Adrenal gland (tissue), 5 donors: Measurements from ENCODE around the gene LYPD1.

Source experiments
- POLR2A ChIP-seq, 2 donors: fragments of 450-650 bp; IDR thresholded peaks; one replicate each; pipeline ENCODE4 v1.6.1; 2017; ENCODE audit warnings: antibody characterized with exemption in 2 of 2, mild to moderate bottlenecking in 2 of 2, moderate library complexity in 1 of 2
- TF ChIP-seq, protein P1 (sequence below), 6 experiments: fragments of 450-650 bp in 4 of 6; fragments of 200-600 bp in 2 of 6; sonication (generic) in 1 of 6; IDR thresholded peaks; 1 replicate in 5 of 6; 2 replicates in 1 of 6; pipeline versions ENCODE4 v1.5.1 to v1.8.0; 2016 to 2021; ENCODE audit warnings: antibody characterized with exemption in 6 of 6, mild to moderate bottlenecking in 2 of 6, moderate library complexity in 1 of 6
- donor health status: DM: no; HTN: no; CAD: no.

GRCh38 chr2:132627536-132627935 is 42.5 kb downstream of the LYPD1 start:
- TF ChIP-seq POLR2A (IDR thresholded peaks at IDR 0.05): no peak
- TF ChIP-seq, protein P1, sequence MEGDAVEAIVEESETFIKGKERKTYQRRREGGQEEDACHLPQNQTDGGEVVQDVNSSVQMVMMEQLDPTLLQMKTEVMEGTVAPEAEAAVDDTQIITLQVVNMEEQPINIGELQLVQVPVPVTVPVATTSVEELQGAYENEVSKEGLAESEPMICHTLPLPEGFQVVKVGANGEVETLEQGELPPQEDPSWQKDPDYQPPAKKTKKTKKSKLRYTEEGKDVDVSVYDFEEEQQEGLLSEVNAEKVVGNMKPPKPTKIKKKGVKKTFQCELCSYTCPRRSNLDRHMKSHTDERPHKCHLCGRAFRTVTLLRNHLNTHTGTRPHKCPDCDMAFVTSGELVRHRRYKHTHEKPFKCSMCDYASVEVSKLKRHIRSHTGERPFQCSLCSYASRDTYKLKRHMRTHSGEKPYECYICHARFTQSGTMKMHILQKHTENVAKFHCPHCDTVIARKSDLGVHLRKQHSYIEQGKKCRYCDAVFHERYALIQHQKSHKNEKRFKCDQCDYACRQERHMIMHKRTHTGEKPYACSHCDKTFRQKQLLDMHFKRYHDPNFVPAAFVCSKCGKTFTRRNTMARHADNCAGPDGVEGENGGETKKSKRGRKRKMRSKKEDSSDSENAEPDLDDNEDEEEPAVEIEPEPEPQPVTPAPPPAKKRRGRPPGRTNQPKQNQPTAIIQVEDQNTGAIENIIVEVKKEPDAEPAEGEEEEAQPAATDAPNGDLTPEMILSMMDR (IDR thresholded peaks at IDR 0.05): no peak
